Gastroesophageal sphincter (tissue), 3 donors: ENCODE measurements around the gene TAOK3.

ENCODE experiments used
- CTCF ChIP-seq, 4 experiments: fragments of 200-600 bp in 2 of 4; fragments of 450-650 bp in 2 of 4; sonication (generic) in 1 of 4; IDR thresholded peaks; one replicate each; pipeline ENCODE4 v1.5.1; 2017 to 2019; ENCODE audit warnings: antibody characterized with exemption in 4 of 4, mild to moderate bottlenecking in 2 of 4, moderate library complexity in 2 of 4
- POLR2AphosphoS5 ChIP-seq: sonication (generic); formaldehyde crosslinking; IDR thresholded peaks from one replicate; pipeline ENCODE4 v1.6.1; 2017; ENCODE audit warnings: antibody characterized with exemption

- no peak for TF ChIP-seq CTCF (IDR thresholded peaks at IDR 0.05)
- TF ChIP-seq POLR2AphosphoS5 = no peak
These were observed 183.9 kb downstream of the TAOK3 start for GRCh38 chr12:118188690-118189371.
